Transverse colon (tissue), 4 donors: ENCODE results near the gene MYH11. TPM values are rescaled to one million over a fixed set of nuclear protein-coding genes. Genes with fewer than 3 reads are reported as not detected.
"Not testable (repeated sequence)": the region's sequence is repeated elsewhere in the genome, so short reads cannot be mapped to it uniquely, and the experiment has no call there.

Experiments
- DNase-seq: peaks from one replicate; pipeline ENCODE4 v3.0.0-alpha.2; 2019
- H3K27ac ChIP-seq, 4 donors: fragments of 200-600 bp; sonication (generic); 2 replicates each; pipeline ENCODE4 v1.5.1; 2016 to 2018; ENCODE audit warnings: inconsistent platforms in 4 of 4
- H3K27me3 ChIP-seq: fragments of 200-600 bp; sonication (generic); 2 replicates; pipeline ENCODE4 v1.5.1; 2017; ENCODE audit warnings: inconsistent platforms
- H3K36me3 ChIP-seq, 4 donors: fragments of 200-600 bp; sonication (generic); 2 replicates each; pipeline ENCODE4 v1.5.1; 2017 to 2019; ENCODE audit warnings: inconsistent platforms in 4 of 4
- H3K4me1 ChIP-seq, 4 donors: fragments of 200-600 bp; sonication (generic); 2 replicates each; pipeline ENCODE4 v1.5.1; 2017 to 2020; ENCODE audit warnings: inconsistent platforms in 4 of 4
- H3K4me3 ChIP-seq, 4 donors: fragments of 200-600 bp; sonication (generic); 1 replicate in 1 of 4; 2 replicates in 3 of 4; pipeline versions ENCODE4 v1.5.1 to v1.6.1; 2017 to 2019; ENCODE audit warnings: inconsistent platforms in 4 of 4
- H3K9me3 ChIP-seq, 2 donors: fragments of 200-600 bp; sonication (generic); 2 replicates each; pipeline ENCODE4 v1.5.1; 2017 to 2019; ENCODE audit warnings: inconsistent platforms in 2 of 2
- CTCF ChIP-seq, 5 experiments: fragments of 200-600 bp in 3 of 5; fragments of 450-650 bp in 2 of 5; sonication (generic) in 3 of 5; IDR thresholded peaks; 1 replicate in 2 of 5; 2 replicates in 3 of 5; pipeline ENCODE4 v1.5.1; 2016 to 2017; ENCODE audit warnings: antibody characterized with exemption in 5 of 5, inconsistent platforms in 3 of 5, mild to moderate bottlenecking in 2 of 5, moderate library complexity in 1 of 5
- EP300 ChIP-seq: sonication (generic); formaldehyde crosslinking; IDR thresholded peaks from one replicate; pipeline ENCODE4 v1.6.1; 2017; ENCODE audit warnings: antibody characterized with exemption, low read depth
- POLR2A ChIP-seq: fragments of 450-650 bp; IDR thresholded peaks from one replicate; pipeline ENCODE4 v1.6.1; 2016; ENCODE audit warnings: antibody characterized with exemption, mild to moderate bottlenecking, moderate library complexity
- POLR2AphosphoS5 ChIP-seq, 3 donors: sonication (generic); formaldehyde crosslinking; IDR thresholded peaks; one replicate each; pipeline ENCODE4 v1.6.1; 2016; ENCODE audit warnings: antibody characterized with exemption in 3 of 3
- WGBS, 2 donors: methylation state at CpG; one replicate each; pipeline ENCODE4 v1.1.5; 2018; ENCODE audit warnings: low coverage in 1 of 2; 5-methylcytosine and 5-hydroxymethylcytosine counted together
- in situ Hi-C, 4 donors: fragments of 200-750 bp; cut with MboI; loops; one replicate each; pipeline versions ENCODE4 v1.15.0 to v1.15.1; 2017; ENCODE audit warnings: low sequenced_read_pairs in 3 of 4, low pct_ligation_motif_present in 1 of 4, low pct_unique_long_range_greater_than_20kb in 1 of 4
- intact Hi-C: fragments of 100-400 bp; cut with DNase I; formaldehyde crosslinking; loops from one replicate; pipeline ENCODE4 v1.15.1; 2023; ENCODE audit warnings: low total_unique reads
- total RNA-seq, 4 donors: library from RNA; depleted of rRNA; stranded (reverse); fragments of >200 nt; gene quantifications; one replicate each; pipeline ENCODE4 v1.1.0, GENCODE V29; 2016

The MYH11 gene
- total RNA-seq, 4 donors from 2014 or later, result 619 to 1,914 (median 1,058) TPM

GRCh38 chr16:15699819-15700218, 157.0 kb downstream of the MYH11 start:
- Histone ChIP-seq H3K27me3 (no peaks in the 10 kb centered on the region), H3K9me3 (no peaks in the 10 kb centered on the region), H3K36me3 (peaks cover 0 to 61% (median 17%) of the 10 kb centered on the region in 4 donors), H3K4me1 (no peaks in the 10 kb centered on the region), H3K27ac (no peak overlapping the region), H3K4me3 (no peak overlapping the region)
- no peak for DNase-seq
- intact Hi-C loops (no loop called here), in situ Hi-C loops (no loop called here)
- 97% methylated on average over 12 of the region's 12 CpGs; no CpG with 5 or more reads in 1 of the 2 donors for WGBS, 2 donors
- no peak for TF ChIP-seq POLR2AphosphoS5 (IDR thresholded peaks at IDR 0.05)
- TF ChIP-seq CTCF (IDR thresholded peaks at IDR 0.05), result no peak
- no peak for TF ChIP-seq POLR2A
- TF ChIP-seq EP300, result no peak

- no peaks in the 10 kb centered on the region for H3K9me3 ChIP-seq
- intact Hi-C loops (no loop called here), in situ Hi-C loops (no loop called here)
- no peaks in the 10 kb centered on the region for H3K27me3 ChIP-seq
- no peak for TF ChIP-seq CTCF (IDR thresholded peaks at IDR 0.05)
- TF ChIP-seq EP300, result no peak
- no peak for TF ChIP-seq POLR2AphosphoS5 (IDR thresholded peaks at IDR 0.05)
- TF ChIP-seq POLR2A, result no peak
- H3K36me3 ChIP-seq, result peaks cover 0 to 84% (median 29%) of the 10 kb centered on the region in 4 donors
- no peaks in the 10 kb centered on the region for H3K4me1 ChIP-seq
- DNase-seq, result no peak
- no peak overlapping the region for H3K4me3 ChIP-seq
- WGBS, 2 donors, result 93 to 95% methylated on average over 3 to 5 of the region's 5 CpGs
- H3K27ac ChIP-seq, result no peak overlapping the region
Observed at GRCh38 chr16:15694499-15694898, 162.3 kb downstream of the MYH11 start.

DNA sequence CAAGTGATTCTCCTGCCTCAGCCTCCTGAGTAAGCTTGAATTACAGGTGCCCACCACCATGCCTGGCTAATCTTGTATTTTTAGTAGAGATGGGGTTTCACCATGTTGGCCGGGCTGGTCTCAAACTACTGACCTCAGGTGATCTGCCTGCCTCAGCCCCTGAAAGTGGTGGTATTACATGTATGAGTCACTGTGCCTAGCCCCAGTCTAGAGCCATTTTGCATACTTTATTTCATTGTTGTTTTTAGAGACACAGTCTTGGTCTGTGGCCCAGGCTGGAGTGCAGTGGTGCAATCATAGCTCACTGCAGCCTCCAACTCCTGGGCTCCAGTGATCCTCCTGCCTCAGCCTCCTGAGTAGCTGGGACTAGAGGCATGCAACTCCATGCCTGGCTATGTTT, 164.3 kb downstream of the MYH11 start:
- H3K27ac ChIP-seq, in situ Hi-C loops, DNase-seq, H3K4me1 ChIP-seq, H3K4me3 ChIP-seq, H3K27me3 ChIP-seq, H3K9me3 ChIP-seq, intact Hi-C loops: not testable (repeated sequence)
- WGBS, 2 donors, result 100% methylated on average over 1 of the region's 1 CpG; no CpG with 5 or more reads in 1 of the 2 donors
- H3K36me3 ChIP-seq, result peaks cover 0 to 77% (median 27%) of the 10 kb centered on the region in 4 donors

- Histone ChIP-seq H3K4me3 (no peak overlapping the region), H3K27ac (no peak overlapping the region), H3K4me1 (no peaks in the 10 kb centered on the region), H3K27me3 (no peaks in the 10 kb centered on the region), H3K9me3 (no peaks in the 10 kb centered on the region), H3K36me3 (peaks cover 0 to 68% (median 24%) of the 10 kb centered on the region in 4 donors)
- intact Hi-C loops, result no loop called here
- in situ Hi-C loops, result no loop called here
- whole genome bisulfite sequencing, 2 donors, result 80 to 94% methylated on average over 1 to 10 of the region's 10 CpGs
- TF ChIP-seq POLR2AphosphoS5 (IDR thresholded peaks at IDR 0.05) (no peak), EP300 (no peak), POLR2A (no peak), CTCF (IDR thresholded peaks at IDR 0.05) (no peak)
- no peak for DNase-seq
Observed at GRCh38 chr16:15691046-15691445, 165.8 kb downstream of the MYH11 start.

DNA sequence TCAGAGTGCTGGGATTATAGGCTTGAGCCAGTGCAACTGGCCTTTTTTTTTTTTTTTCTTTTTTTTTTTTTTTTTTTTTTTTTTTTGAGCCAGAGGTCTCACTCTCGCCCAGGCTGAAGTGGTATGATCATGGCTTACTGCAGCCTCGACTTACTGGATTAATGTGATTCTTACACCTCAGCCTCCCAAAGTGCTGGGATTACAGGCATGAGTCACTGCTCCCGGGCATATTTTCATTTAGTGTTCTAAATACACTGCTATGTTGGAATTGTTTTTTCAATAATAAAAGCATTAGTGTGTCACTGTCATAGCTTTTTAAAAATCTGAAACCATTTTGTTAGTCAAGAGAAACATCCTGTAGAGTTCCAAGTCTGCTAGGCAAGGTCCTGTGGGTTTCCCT, 166.5 kb downstream of the MYH11 start:
- Histone ChIP-seq H3K36me3 (peaks cover 0 to 63% (median 23%) of the 10 kb centered on the region in 4 donors), H3K4me3 (no peak overlapping the region), H3K4me1 (no peaks in the 10 kb centered on the region), H3K27ac (no peak overlapping the region), H3K27me3 (no peaks in the 10 kb centered on the region), H3K9me3 (no peaks in the 10 kb centered on the region)
- no peak for DNase-seq
- WGBS, 2 donors, result 86 to 90% methylated on average over 3 of the region's 3 CpGs
- in situ Hi-C loops, result no loop called here
- TF ChIP-seq EP300 (no peak), CTCF (IDR thresholded peaks at IDR 0.05) (no peak), POLR2A (no peak), POLR2AphosphoS5 (IDR thresholded peaks at IDR 0.05) (no peak)
- intact Hi-C loops, result no loop called here
